ENCODE measurements around the gene PGAM2.
"Not testable (repeated sequence)": the region's sequence is repeated elsewhere in the genome, so short reads cannot be mapped to it uniquely, and the experiment has no call there.

Gene PGAM2

DNA sequence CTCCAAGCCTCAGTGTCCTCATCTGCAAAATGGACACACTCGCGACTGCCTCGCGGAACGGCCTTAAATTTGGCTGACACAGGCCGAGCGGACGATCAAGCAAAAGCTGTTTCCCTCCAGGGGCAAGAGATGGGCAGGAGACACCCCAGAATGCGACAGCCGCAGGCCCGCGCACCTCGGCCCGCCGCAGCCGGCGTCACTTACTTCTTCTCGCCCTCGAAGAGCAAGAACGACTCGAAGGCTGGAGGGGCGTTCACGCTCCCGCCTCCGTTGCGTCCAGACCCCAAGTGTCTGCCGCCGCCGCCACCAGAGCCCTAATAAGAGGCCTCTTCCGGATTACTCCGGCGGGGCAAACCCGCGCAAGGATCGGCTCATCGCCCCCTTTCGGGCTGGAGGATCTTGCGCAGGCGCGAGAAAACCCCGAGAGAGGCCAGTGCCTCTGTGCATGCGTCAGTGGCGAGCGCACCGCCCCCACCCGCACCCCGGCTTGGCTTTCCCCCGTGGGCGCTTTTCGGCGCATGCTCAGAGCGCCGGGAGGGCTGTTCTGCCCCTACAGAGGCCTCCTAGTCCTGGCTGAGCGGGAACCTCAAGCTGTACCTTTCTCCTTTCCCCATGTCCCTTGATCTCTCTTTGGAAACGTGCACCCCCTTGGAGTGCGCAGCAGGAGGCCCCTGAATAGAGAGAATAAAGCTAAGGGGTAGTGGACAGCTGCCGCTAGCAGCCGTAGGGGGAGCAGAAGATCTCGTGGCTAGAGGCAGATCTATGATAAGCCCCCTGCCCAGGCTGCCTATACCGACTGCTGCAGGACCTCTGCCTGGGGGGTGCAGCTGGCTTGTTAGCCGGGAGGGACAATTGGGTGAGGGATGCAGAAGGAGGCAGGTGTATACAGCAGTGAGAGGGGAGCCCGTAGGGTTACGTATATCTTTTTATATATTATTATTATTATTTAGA, 46.2 kb downstream of the PGAM2 start:
- DNase-seq = peak; percentile 99

DNA sequence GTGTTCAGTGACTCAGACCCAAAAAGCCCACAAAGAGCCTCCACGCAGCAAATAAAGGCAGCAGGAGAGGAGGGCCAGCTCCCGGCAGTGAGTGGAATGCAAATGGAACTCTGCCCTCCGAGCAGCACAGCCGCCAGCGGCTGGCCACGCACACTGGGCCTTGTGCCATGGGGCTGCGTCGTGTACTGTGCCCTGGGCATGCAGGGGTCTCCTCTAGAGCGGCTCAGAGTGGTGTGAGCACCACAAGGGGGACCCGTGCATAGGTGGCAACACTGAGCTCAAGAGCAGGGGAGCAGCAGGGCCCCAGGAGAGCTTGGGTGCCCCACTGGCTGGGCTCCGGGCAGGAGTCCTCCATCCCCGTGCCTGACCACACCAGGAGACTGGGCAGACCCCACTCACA, 50.3 kb downstream of the PGAM2 start:
- DNase-seq = not testable (repeated sequence)

Data from stimulated activated CD4-positive, alpha-beta T cell treated with anti-CD3 and anti-CD28 coated beads, Interleukin-4, amount 100 ng/mL, for 1 hour (primary cell).